ENCODE measurements around the gene C5orf46.
"Not testable (repeated sequence)": the region's sequence is repeated elsewhere in the genome, so short reads cannot be mapped to it uniquely, and the experiment has no call there.

Gene C5orf46

DNA sequence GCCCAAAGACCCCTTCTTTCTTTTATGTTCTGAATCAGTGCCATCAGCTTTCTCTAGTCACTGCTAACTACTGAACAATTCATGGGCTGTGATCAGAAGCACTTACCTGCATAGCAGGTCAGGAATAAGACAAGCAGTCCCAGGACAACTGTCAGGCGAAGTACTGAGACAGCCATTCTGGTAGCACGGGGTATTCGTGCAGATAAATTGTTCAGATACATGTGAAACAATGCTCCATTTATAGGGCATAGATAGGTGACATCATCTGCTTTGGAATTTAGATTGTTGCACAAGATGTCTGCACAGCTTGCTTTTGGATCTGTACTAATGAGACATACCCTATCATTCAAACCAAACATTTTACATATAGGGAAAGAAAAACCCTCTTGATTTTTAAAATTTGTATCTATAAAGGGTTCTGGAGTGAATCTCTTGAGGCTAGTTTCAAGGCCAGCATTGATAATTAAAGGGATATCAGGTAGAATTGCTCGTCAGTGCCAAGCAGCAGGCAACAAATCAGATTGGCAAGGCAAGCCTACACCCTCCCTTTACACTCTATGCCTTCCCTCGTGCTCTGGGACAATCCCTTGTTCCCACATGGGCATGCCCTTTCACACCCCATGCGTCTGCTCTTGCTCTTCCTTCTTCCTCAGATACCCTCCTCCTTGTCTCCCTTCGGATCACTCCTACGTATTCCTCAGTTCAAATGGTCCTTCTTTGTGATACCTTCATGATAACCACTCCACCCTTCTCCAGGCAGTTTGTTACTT is at the start of gene C5orf46:
Gene C5orf46, minus strand, starts transcription at position 213 of the 770 bp plus-strand sequence. Its CDS starts 37 bp downstream, at position 176.
- no peak for FAIRE-seq

DNA sequence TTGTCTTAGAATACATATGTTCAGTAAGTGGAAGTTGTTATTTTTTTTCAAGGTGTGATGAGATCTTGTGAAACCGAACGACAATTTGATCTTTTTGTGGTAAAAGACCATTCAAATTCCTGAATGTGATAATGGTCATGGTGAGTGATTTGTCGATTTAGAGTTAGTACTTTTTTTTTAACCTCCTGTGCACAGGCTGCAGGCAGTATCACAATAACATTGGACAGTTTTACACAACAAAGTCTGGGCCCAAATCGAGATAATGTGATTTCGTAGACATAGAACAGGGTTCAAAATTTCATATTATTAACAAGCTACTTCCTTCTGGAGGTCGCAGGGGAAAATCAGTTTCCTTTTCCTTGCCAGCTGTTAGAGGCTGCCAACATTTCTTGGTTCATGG is 48.6 kb upstream of the C5orf46 start:
- FAIRE-seq: no peak

DNA sequence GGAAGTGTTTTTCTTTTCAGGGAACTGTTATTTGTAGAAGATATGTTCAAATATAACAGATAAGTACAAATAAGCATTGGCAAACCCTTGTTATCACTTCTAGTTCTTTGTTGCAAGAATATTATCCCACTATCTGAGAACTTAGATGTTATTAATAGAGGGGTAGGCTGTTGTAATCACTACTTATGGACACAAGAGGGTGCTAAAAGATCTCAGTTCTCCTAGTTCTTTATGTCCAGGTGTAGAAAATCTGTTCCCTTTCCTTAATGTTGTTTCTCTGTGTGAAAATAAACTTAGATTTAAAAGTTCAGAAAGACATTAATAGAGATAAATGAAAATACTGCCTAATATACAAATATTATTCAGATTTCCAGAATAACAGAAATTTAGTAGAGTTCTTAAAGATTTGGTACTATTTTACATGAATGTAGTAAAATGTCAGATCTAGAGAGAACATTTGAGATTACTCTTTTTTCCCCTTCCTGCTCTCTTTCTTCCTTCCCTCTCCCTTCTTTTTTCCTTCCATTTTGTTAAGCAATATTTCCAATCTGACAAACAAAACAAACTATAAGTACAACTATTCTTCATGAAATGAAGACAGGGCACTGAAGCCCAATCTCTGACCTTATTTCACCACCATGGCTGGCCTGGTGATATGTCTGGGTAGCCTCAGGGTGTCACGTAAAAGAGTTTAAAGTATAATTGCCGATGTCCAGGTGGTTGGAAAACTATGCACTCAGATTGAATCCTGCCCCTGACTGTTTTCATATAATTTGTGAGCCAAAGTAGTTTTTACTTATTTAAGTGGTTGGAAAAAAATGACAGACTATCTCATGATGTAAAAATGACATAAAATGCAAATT is 43.6 kb upstream of the C5orf46 start:
- peak; percentile 83 for FAIRE-seq

DNA sequence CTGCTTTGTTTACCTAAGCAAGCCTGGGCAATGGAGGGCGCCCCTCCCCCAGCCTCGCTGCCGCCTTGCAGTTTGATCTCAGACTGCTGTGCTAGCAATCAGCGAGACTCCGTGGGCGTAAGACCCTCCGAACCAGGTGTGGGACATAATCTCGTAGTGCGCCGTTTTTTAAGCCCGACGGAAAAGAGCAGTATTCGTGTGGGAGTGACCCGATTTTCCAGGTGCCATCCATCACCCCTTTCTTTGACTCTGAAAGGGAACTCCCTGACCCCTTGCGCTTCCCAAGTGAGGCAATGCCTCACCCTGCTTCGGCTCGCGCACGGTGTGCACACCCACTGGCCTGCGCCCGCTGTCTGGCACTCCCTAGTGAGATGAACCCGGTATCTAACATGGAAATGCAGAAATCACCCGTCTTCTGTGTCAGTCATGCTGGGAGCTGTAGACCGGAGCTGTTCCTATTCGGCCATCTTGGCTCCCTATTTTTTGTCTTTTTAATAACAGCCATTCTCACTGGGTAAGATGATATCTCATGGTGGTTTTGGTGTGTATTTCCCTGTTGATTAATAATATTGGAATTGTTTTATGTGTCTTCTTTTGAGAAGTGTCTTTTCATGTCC is 40.4 kb upstream of the C5orf46 start:
- FAIRE-seq: not testable (repeated sequence)

DNA sequence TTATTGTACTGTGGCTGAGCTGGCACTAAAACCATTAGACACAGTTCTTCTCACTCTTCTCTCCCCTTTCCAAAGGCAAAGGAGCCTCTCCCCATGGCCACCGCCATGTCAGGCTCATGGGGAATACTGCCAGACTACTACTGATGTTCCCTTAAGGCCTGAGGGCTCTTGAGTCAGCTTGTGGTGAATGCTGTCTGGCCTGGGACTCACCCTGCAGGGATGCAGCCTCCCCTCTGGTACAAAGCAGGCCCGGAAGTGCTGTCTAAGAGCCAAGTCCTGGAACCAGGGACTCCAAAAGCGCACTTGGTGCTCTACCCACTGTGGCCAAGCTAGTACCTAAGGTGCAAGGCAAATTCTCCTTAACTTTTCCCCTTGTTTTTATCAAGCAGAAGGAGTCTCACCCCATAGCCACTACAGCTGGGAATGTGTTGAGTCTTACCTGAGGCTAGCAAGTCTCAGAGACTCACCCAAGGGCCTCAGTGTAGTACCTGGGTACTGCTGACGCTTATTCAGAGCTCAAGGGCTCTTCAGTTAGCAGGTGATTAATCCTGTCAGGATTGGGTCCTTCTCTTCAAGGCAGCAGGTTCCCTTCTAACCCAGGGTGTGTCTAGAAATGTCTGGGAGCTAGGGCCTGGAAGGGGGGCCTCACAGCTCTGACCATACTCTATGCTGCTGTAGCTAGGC is 33.2 kb upstream of the C5orf46 start:
- no peak for FAIRE-seq

DNA sequence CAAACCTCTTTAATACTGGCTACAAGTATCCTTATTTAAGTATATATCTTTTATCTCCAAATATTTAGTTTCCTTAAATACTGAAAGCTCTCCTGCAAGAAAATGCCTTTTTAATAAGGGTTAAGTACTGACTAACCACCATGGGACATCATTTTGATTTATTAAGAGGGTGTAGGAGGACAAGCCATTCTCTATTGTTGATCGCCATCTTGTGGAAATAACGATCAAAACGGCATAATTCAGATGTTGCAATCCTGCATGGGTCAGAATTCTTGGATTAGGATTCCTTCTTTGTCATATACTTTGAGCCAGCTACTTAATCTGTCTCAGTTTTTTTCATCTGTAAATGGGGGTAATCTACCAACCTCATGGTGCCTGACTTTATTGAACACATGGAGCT is 28.7 kb upstream of the C5orf46 start:
- FAIRE-seq: no peak

DNA sequence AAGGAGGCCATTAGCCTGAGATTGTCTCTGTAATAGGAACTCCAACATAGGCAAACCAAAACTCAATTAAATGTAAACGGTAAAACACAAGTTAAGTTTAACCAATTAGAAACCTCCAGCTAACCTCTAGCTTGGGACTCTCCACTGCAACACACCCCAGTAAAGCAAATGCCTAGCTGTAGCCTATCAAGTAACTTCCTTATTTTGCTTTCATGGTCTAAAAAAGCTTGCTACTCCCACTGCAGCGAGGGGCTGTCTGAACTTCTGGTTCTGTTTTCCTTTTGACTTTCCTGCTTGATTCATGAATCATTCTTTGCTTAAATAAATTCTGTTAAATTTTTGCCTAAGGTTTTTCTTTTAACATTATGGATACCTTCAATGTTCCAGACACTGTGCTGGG is 24.4 kb upstream of the C5orf46 start:
- FAIRE-seq: no peak

DNA sequence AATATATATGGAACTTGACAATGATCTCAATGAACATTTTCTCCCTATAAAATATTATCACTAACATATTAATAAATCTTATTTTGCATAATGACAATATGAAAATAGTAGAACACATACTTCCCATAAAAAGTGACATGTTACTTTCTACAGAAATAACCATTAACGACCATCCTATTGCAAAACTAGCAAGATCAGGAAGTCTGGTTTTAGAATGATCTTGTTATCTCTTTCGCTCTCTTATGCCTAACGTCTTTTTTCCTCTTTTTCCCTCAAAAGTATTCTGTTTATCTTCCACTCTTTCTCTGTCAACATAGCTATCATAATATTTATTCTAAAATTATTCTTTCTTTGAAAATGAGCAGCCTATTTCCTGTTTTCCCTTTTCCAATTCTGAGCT is 21.6 kb upstream of the C5orf46 start:
- FAIRE-seq: no peak

DNA sequence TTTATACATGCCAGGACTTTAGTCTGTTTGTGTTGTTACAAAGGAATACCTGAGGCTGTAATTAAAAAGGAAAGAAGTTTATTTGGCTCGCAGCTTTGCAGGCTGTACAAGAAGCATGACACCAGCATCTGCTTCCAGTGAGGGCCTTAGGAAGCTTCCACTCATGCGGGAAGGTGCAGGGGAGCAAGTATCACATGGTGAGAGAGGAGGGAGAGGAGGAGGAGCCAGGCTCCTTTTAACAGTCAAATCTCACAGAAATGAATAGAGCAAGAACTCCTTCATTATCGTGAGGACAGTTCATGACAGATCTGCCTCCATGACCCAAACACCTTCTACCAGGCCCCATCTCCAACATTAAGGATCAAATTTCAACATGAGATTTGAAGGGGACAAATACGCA is 18.7 kb upstream of the C5orf46 start:
- FAIRE-seq: no peak

DNA sequence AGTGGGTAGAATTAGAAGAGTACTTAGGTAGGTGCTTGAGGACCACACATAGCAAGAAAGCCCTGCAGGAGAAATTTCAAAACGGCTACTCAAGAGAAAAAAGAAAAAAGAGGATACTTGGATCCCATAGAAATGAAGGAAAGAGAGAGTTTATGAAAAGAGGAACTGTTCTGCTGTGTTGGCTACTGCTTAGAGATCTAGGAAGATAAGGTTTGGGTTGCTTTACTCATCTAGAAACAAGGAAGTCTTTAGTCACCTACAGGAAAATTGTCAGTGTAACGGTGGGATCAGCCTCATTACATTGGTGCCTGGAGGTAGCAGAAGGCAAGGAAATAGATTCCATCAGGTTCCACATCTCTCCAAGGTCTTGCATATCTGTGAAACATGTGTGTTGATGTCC is 14.8 kb upstream of the C5orf46 start:
- FAIRE-seq: no peak

DNA sequence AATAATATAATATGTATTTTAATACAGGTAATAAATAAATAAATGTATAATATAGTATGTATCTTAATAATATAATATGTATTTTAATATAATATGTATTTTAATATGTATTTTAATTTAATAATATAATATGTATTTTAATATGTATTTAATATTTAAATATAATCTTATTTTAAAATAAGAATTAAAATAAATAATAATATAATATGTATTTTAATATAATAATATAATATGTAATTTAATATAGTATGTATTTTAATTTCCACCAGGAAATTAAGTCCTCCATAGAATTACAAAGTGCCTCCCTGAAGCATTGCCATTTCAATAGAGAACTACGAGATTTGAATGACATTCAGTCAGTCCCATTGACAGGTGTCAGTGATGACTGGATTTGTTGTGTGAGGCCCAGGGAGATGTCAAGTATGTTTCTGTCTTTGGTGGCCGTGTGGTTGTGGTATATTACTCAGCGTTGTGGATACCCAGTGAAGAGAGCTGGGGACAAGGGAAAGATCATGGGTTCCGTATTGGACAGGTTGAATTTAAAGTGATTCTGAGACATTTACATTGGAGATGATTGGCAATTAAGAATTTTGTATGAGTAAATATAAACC is 14.2 kb upstream of the C5orf46 start:
- peak; percentile 97 for FAIRE-seq

DNA sequence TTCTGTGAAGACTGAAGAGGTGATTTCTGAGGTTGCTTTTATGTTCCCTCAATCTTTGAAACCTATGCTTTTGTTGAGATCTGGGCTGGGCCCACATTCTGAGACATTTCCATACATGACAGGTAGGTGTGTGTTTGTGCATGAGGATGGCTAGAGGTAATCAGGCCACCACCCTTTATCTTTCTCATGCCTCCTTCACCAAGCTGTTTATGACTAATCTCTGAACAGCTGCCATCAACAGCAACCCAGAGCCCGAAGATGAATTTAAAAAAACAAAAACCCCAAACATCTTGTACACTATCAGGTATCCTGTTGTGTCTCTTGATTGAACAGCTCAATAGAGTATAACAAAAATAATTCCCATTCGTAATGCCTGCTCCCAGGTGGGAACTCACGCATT is 12.6 kb upstream of the C5orf46 start:
- no peak for FAIRE-seq

DNA sequence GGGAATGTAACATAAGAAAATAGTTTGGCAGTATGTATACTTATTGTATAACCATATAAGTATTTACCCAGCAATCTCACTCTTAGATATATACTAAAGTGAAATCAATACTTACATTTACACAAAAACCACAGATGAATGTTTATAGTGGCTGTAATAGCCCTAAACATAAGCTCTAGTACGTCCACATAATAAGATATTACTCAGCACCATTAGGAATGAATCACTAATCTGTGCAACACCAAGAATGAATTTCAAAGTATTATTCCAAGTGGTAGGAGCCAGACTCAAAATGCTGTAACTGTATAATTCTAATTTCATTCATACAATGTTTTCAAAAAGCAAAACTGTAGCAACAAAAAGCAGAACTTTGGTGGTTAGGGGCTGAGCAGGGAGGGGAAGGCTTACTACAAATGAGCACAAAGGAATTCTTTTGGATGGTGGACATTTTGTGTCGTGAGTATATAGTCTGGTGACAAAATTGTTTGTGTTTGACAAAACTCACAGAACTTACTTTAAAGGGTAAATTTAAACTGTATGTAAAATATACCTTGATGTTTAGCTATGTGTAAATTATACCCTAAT is 11.9 kb upstream of the C5orf46 start:
- no peak for FAIRE-seq

DNA sequence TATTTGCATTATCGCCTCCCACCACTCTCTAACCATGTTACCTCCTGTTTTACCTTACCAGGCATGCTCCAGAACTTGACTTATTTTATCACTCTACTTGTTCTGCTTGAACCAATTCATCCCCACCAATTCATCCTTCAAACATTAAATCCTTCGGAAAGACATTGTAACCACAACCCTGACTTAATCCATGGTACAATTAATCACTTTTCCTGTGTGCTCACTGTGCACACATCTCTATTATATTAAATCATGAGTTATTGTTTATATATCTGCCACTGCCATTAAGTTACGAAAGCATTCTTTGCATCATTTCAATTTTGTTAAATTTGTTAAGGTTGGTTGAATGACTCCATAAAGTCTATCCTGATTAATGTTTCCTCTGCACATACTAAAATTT is 7.4 kb upstream of the C5orf46 start:
- FAIRE-seq: no peak

DNA sequence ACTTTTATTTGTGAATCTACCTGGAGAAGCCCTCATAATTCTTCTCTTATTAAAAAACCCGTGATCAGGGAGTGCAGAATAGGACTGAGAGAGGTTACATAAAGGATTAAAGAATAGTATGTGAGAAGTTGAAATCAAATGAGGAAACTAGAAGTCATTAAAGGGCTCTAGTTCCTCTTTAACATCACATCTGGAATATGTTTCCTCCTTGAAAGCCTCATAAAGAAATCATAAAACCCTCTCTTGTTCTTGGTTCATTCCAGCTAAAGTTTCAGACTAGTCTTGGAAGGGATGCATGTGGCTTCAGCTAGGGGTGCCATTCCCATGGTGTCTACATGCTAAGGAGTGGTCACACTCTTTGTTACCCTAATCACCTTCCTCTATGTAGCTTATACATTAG is 5.7 kb upstream of the C5orf46 start:
- FAIRE-seq: no peak

DNA sequence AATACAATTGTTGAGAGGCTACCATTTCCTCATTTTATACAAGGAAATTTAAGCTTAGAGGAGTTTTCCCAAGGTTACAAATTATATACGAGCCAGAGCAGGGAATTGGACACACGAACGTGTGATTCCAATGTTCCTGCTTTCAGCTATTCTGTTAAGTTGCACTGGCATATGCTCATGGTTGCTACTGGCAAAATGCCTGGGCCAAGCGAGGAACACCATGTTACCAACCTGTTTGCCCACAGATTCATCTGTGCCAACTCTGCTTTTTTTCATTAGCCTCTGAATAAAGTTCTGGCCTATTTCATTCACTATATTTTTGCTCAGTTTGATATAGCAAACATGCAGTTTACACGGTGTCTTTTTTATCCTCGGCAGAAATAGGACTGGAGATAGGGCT is 5.1 kb upstream of the C5orf46 start:
- FAIRE-seq: no peak

DNA sequence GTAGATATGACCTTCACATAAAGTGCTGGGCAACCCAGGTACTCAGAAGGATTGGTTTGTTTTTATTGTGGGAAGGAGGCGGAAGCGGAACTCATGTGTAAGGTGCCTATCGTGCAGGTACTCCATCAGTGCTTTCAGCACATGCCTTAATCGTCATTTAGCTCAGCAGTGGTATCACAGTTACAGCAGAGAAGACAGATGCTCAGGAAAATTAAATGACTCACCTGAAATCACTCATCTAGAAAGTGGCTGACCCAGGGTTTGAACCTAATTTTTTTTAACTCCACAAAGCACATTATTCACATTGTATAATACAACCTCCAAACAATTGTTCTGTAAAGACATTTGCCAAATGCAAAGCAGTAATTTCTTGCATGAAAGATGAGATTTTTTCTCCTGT is 2.2 kb downstream of the C5orf46 start:
- no peak for FAIRE-seq

DNA sequence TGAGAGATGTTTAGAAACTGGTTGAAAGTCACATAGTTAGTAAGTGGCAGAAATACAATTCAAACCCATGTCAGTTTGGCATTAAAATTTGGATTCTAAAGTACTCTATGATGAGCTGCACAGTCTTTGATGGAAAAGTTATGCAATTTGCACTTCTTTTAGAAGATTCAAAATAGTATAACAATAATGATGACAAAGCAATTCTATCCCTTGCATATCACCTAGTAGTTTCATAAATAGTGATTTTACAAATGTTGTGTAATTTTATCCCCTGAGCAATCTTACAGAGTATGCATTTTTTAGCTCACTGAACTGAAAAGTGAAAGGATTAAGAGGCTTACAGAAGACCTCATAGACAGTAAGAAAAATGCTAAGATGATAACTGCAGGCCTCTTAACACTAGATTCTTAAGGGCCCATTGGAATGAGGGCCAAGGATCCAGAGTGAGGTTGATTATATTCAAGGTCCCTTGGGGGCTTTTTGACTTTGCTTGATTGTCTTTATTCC is 3.7 kb downstream of the C5orf46 start:
- no peak for FAIRE-seq

DNA sequence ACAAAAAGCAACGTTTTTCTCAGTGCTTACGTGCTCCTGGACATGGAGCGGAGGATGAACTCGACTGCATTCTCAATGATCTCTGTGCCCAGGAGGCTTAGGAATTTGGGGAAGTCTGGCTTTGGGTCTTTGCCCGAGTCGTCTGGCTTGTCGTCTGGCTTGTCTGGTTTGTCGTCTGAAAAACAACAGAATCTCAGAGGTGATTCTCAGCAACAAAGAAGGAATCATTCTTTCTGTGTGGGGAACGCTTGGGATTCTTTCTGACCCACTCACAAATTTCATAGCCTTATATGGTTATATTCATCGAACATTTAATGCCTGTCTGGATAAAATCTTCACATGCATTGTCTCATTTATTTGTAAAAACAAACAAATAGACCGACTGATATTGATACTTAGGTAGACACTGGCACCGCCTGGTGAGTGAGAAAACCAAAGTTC is 4.7 kb downstream of the C5orf46 start:
- no peak for FAIRE-seq

DNA sequence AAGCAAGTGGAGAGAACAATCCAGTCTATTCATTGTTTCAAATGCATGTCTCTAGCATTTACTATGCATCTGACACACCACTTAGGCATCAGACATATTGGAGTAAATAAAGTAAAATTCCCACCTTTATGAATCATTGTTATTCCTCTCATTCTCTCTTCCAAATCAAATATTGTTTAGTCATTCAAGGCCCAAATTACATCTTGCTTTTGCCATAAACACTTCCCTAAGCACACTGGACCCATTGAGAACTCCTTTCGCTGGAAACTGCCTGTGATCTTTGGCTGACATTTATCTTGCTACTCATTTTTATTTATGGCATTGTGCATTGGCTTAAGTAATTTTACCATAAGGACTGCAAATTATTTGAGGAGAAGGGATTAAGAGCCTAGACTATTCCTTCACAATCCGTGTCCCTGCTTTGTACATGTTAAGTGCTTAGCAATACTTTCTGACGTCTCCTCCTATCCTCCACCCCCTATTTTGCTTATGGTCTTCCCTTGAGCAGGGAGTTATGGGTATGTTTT is 7.4 kb downstream of the C5orf46 start:
- FAIRE-seq: no peak

DNA sequence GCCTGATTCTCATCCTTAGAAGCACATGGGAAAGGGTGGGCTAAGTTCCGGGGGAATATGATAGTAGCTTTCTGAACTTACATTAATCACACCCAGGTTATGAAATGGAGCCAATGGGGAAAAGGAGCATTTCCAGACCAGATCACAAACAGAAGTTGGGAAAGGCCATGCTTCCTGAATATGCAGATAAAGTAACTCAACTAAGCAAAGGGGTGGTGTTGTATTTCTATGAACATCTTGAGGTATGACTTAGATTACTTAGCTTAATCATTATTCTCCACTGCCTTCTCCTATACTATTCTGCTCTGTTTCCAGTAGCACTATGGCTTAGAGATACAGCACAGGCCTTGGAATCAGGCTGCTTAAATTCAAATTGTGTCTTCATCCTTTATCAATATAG is 10.5 kb downstream of the C5orf46 start:
- FAIRE-seq: no peak

DNA sequence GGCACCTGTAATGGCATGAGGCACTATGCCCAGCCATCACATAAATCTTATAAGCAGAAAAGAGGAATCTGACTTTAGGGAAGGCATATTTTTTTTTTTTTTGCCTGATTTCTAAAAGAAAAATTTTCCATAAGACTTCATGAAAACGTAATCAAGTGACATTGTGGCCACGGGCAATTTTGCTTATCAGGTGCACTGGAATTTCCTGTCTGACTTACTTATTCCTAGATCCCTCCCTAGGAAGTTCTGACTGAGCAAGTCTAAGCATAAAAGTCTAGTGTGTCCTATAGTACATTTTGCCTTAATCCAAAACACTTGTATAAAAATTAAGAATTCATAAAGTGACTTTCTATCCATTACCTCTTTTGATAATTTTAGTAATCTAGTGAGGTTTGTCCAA is 12.5 kb downstream of the C5orf46 start:
- no peak for FAIRE-seq
